Smooth muscle cell of bladder (primary cell): Measurements from ENCODE around the gene ZNF10. TPM values are rescaled to one million over a fixed set of nuclear protein-coding genes. Genes with fewer than 3 reads are reported as not detected.

Experiments used
- total RNA-seq: library from RNA; depleted of rRNA; stranded (reverse); fragments of >200 nt; gene quantifications from 2 replicates; pipeline ENCODE4 v1.2.3, GENCODE V29; 2014

Gene ZNF10
- 6.0 and 8.5 TPM in 2 replicates for total RNA-seq

DNA sequence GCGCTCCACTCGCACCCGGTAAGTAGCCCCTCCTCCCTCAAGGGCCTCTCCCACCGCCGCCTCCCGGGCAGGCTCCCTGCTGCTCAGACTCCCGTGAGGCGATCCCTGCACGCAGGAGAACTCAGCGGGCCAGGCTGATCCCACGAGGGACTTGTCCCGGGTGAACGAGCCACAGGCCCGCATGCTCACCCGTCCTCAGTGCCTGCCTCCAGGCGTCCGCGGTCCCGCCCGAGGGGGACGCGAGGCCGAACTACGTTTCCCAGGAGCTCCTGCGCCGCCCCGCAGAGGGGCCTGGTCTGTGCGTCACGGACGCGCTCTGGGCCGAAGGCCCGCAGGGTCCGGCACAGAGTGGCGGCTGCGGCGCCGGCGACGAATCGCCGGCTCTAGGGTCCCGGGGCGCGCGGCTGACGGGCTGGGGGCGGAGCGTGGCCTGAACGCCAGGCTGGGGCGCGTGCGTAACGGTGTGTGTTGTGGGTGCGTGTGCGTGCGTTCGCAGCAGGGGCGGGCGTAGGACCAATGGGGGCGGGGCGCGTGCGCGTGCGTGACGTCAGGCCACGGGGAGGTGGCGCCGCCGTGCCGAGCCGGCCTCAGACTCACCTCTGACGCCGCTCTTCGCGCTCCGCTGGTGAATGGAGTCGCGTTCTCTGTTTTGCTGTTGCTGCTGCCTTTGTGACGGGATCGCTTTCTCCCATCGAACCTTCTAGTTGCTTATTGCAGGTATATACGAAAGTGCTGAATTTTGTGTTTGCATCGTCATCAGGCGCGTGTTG lies at the start of gene ZNF10, which contains the start of gene ZNF891:
Gene ZNF10, plus strand, starts transcription at position 590 of the 770 bp plus-strand sequence. CDS start 13,866 bp downstream, outside the sequence.
Gene ZNF891, minus strand, starts transcription at position 237 of the 770 bp plus-strand sequence. CDS start 8,356 bp downstream, outside the sequence.

DNA sequence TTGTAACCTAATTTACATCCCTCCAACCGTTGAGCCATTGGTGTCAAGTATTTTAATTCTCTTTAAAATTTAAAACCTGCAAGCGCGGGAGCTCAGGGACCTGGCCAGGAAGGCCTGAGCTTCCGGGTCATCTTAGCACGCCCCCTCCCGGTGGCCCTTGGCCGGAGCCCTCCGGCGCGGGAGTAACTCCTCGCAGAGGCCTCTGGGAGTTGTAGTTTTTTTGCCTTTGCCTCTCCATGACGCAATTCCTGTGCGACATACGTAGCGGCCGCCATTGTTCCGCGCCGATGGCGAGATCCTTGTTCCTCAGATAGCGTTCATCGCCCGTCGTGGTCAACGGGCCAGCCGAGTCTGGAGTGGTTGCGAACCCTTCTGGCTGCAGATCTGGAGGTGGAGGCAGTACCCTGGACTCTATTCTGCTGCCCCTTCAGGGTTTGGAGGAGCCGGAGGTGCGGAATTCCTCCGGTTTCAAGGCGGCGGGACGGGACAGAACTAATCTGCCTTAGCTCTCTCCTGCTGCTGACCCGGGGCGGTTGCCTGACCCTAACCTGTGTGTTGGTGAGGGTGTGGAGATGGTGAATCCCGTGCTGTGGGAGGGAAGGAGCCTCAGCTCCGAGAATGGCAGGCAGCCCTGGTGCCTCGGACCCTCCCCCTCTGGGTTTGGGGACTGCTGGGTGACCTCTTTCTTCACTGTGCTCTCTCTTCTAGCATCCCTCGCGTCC lies 51.0 kb downstream of the ZNF10 start, which contains the start of gene ZNF268:
Gene ZNF268, plus strand, starts transcription at position 258 of the 722 bp plus-strand sequence. CDS start 503 bp downstream, outside the sequence.

Other genes with a start within 250 kb of the ZNF10 start
- 28.7 TPM in 2 replicates for gene CHFR, start 243.0 kb upstream of the ZNF10 start, total RNA-seq
- 8.1 and 10.1 TPM in 2 replicates for gene ZNF605, start 174.3 kb upstream of the ZNF10 start, total RNA-seq
- gene ZNF26, start 144.3 kb upstream of the ZNF10 start, total RNA-seq = 8.2 and 11.1 TPM in 2 replicates
- 17.4 and 23.9 TPM in 2 replicates for gene ZNF84, start 93.1 kb upstream of the ZNF10 start, total RNA-seq
- 28.5 and 31.4 TPM in 2 replicates for gene ZNF140, start 49.7 kb upstream of the ZNF10 start, total RNA-seq
- 0.71 and 0.92 TPM in 2 replicates for gene ZNF891, start 353 bp upstream of the ZNF10 start, total RNA-seq
- 25.3 and 26.6 TPM in 2 replicates for gene ZNF268, start 50.9 kb downstream of the ZNF10 start, total RNA-seq
- gene ANHX, start 105.2 kb downstream of the ZNF10 start, total RNA-seq = not detected in 2 replicates